Lower leg skin (tissue), 3 donors: ENCODE data around the gene TECTA.

Experiments
- POLR2A ChIP-seq, 2 donors: fragments of 450-650 bp; IDR thresholded peaks; one replicate each; pipeline ENCODE4 v1.6.1; 2016 to 2017; ENCODE audit warnings: antibody characterized with exemption in 2 of 2, mild to moderate bottlenecking in 1 of 2, moderate library complexity in 1 of 2
- TF ChIP-seq, protein P1 (sequence below), 3 donors: fragments of 450-650 bp; IDR thresholded peaks; one replicate each; pipeline ENCODE4 v1.5.1; 2016; ENCODE audit warnings: antibody characterized with exemption in 3 of 3, mild to moderate bottlenecking in 3 of 3, moderate library complexity in 2 of 3

DNA sequence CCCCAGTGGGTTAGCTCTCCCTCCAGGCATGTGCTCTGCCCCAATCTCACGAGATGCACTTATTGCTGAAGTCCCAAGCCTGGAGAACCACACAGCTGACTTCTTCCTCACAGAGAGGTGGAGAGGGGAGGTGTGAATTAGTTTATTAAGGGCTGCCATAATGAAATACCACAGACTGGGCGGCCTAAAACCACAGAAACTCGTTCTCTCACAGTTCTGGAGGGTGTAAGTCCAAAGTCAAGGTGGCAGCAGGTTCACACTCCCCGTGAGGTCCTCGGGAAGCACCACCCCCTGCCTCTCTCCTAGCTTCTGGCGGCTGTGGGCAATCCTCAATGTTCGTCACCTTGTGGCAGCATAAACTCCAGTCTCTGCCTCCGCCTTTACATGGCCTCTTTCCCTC, 39.3 kb downstream of the TECTA start:
- TF ChIP-seq, protein P1, sequence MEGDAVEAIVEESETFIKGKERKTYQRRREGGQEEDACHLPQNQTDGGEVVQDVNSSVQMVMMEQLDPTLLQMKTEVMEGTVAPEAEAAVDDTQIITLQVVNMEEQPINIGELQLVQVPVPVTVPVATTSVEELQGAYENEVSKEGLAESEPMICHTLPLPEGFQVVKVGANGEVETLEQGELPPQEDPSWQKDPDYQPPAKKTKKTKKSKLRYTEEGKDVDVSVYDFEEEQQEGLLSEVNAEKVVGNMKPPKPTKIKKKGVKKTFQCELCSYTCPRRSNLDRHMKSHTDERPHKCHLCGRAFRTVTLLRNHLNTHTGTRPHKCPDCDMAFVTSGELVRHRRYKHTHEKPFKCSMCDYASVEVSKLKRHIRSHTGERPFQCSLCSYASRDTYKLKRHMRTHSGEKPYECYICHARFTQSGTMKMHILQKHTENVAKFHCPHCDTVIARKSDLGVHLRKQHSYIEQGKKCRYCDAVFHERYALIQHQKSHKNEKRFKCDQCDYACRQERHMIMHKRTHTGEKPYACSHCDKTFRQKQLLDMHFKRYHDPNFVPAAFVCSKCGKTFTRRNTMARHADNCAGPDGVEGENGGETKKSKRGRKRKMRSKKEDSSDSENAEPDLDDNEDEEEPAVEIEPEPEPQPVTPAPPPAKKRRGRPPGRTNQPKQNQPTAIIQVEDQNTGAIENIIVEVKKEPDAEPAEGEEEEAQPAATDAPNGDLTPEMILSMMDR (IDR thresholded peaks at IDR 0.05), result no peak
- TF ChIP-seq POLR2A (IDR thresholded peaks at IDR 0.05), result no peak
